ENCODE data around the gene TKFC. TPM values are rescaled to one million over a fixed set of nuclear protein-coding genes. Genes with fewer than 3 reads are reported as not detected.
A peak's percentile ranks its signal among the peaks of the same experiment; 100 is the strongest.

The TKFC gene
- 42.0 and 43.6 TPM in 2 replicates for total RNA-seq (2014; rRNA removed; shearing (Covaris generic))
- polyA plus RNA-seq (2014; cell fraction: nucleus; rRNA removed), result 76.1 and 97.5 TPM in 2 replicates

- DNase-seq (ENCODE audit: extremely low read depth, low read depth), result peak; percentile 84
Observed at GRCh38 chr11:61332797-61333549, at the start of gene TKFC, which contains the start of gene DDB1. Gene TKFC (plus strand): TSS chr11:61333228. CDS start chr11:61334729, 1,501 bp downstream. Gene DDB1 (minus strand): TSS chr11:61333105. CDS start chr11:61332968, 137 bp downstream.

DNA sequence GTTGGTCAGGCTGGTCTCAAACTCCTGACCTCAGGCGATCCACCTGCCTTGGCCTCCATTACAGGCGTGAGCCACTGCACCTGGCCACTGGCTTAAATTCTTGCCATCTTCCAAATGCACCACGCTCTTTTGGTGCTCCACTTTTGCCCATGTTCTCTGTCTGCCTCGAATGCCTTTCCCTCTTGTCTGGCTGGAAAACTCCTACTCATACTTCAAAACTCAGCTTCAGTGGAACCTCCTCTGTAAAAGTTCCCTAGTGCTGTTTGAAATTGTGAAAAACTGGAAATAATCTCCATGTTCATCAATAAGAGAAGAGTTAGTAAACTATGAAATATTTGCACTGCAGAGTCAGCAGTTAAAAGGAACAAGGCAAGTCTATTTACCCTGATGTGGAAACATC lies 49.4 kb upstream of the TKFC start:
- no peak for DNase-seq (ENCODE audit: extremely low read depth, low read depth)

- DNase-seq (ENCODE audit: extremely low read depth, low read depth), result no peak
Observed at GRCh38 chr11:61287338-61287977, 45.6 kb upstream of the TKFC start.

DNA sequence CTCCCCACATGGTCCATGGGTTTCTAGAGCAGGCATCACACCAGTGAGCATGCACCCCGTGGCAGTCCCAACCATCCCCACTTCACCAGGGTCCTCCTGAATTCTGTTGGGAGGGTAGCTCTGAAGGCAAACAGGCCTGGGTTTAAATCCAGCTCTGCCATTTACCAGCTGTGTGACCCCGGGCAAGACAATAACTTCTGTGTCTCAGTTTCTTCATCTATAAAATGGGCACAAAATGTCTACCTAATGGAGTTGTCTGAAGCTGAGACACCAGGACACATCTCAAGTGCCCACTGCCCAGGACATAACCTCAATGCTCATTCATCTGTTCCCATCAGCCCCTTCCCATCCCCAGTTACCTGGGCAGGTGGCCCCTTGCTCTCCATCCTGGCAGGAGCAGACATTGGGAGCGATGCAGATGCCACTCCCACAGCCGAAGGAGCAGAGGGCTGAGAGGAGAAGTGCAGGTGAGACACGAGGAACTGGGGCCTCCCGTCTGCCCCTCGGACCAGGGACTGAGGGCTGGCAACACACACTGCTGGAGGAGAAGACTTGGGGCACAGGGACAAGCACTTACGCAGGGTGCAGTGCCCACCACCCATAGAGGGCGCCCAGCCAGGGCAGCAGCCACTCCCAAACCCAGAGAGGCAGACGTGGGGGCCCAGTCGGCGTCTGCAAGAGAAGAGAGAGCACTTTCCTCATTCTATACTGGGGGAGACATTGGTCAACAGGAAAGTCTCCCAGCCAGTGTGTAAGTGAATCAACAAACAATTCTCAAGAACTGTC lies 41.9 kb upstream of the TKFC start:
- no peak for DNase-seq (ENCODE audit: extremely low read depth, low read depth)

- no peak for DNase-seq (ENCODE audit: extremely low read depth, low read depth)
Observed at GRCh38 chr11:61292356-61292755, 40.7 kb upstream of the TKFC start.

- DNase-seq (ENCODE audit: extremely low read depth, low read depth), result no peak
Observed at GRCh38 chr11:61293867-61294716, 38.9 kb upstream of the TKFC start.

- peak; percentile 43 for DNase-seq (ENCODE audit: extremely low read depth, low read depth)
Observed at GRCh38 chr11:61294717-61295595, 38.1 kb upstream of the TKFC start, which contains the start of gene VWCE. Gene VWCE (minus strand): TSS chr11:61295316. CDS start chr11:61295037, 279 bp downstream.

DNA sequence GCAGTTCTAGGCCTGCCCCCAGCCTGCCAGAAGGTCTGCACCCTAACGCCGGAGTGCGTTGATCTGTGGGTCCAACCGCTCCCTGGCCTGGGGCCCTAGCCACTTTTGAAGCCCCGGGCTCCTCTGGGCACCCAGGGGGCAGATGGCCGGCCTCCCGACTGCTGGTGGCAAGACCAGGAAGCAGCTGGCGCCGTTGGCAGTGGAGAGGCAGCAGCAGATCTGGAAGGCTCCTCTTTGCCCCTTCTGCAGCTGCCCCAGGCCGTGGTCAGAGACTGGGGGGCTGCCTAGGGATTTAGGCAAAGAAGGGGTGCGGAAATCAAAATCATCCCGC lies 37.5 kb upstream of the TKFC start:
- no peak for DNase-seq (ENCODE audit: extremely low read depth, low read depth)

- no peak for DNase-seq (ENCODE audit: extremely low read depth, low read depth)
Observed at GRCh38 chr11:61297341-61297740, 35.7 kb upstream of the TKFC start.

- DNase-seq (ENCODE audit: extremely low read depth, low read depth), result no peak
Observed at GRCh38 chr11:61297746-61298145, 35.3 kb upstream of the TKFC start.

DNA sequence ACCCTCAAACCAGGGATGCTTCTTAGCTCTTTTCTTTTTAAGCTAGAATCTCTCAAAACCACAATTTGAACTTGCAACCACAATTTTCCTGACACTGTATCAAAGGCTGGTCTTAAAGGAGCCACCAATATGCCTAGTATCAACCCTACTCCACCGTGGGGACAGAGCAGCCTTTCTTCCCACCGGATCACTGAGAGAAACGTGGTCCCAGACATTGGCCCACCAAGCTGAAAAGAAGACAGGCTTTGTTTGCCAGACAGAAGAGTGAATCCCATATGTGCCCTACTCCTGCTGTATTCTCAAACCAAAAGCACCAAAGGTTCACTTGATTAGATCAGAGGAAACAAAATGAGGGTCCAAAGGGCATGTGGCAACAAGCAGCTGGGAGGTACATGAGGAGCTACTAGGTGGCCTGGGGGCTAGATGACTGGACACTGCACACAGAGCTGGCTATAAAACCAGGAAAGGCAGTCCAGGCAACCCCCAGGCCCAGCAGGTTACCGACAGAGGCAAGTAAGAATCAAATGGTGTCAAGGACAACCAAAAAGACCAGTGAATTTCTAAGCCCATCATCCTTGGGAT lies 34.3 kb upstream of the TKFC start:
- DNase-seq (ENCODE audit: extremely low read depth, low read depth), result no peak

GRCh38 chr11:61302550-61302949 lies 30.5 kb upstream of the TKFC start:
- no peak for DNase-seq (ENCODE audit: extremely low read depth, low read depth)

GRCh38 chr11:61303725-61304124 lies 29.3 kb upstream of the TKFC start:
- DNase-seq (ENCODE audit: extremely low read depth, low read depth), result no peak

GRCh38 chr11:61305417-61305816 lies 27.6 kb upstream of the TKFC start:
- DNase-seq (ENCODE audit: extremely low read depth, low read depth), result no peak

DNA sequence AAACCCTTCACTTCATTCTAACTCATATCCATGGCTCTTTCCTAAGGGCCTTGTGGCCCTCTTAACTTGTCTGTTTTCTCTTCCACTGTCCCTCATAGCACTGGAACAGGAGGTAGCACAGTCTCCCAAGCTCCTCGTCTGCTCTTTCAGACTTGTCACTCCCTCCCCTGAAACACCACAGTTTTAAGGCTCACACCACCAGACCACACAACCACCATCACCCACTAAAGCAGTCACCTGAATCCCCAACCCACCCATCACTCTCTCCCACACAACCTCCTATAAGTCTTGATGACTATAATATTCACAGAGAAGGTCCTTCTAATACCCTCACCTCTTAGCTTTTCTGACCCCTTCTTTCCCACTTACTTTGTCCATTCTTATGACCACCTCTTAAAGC lies 26.8 kb upstream of the TKFC start:
- DNase-seq (ENCODE audit: extremely low read depth, low read depth), result no peak

GRCh38 chr11:61307354-61307753 lies 25.7 kb upstream of the TKFC start:
- no peak for DNase-seq (ENCODE audit: extremely low read depth, low read depth)

DNA sequence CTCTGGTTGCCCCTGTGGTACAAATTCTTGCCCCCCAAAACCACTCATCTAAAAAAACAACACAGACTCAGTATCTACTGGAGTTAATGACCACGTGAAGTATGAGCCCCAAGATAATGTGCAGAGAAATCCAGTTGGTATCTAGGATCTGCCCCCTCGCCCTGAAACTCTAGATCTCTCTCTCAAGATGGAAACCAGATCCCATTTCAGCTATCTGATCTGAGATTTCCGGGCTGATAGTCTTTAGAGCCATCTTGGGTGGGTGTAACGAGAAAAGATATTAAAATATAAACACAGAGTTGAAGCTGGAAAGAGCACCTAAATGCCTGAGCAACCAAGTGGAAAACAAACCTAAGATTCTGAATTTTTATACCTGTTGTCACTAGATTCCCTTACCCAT lies 23.9 kb upstream of the TKFC start:
- no peak for DNase-seq (ENCODE audit: extremely low read depth, low read depth)

DNA sequence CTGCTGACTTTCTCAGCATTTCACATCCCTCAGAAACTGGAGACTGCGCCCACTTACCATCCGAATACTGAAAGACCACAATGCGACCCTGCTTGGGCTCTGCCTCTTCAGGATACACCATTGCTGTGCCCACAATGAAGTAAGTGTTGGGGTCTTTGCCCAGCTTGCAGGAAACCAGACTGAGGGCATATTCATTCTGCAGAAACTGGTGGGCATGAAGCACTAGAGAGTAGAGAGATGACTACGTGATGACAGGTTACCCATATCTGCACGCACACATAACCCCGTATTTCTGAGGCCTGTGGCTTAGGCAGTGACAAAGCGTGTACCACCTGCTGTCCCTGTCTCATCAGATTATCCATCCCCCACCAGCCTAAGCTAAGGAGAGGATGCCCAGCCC lies 23.3 kb upstream of the TKFC start:
- no peak for DNase-seq (ENCODE audit: extremely low read depth, low read depth)

DNA sequence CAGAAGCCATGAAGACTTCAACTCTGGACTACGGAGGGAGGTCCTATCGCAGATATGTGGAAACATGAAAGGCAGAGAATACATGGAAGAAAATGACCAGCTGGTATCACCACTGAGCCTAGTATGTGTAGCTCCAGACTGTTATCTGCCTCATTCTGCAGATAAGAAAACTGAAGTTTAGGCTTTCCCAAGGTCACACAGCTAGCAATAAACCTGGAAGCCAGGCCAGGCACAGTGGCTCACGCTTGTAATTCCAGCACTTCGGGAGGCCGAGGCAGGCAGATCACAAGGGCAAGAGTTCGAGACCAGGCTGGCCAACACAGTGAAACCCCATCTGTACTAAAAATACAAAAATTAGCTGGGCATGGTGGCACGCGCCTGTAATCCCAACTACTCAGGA lies 22.3 kb upstream of the TKFC start:
- DNase-seq (ENCODE audit: extremely low read depth, low read depth), result no peak

Measured in NCI-H460 (cell line).